Inferior parietal cortex (tissue), 1 donor: ENCODE measurements around the gene SPNS3.

Experiments used
- DNase-seq: peaks from one replicate; pipeline ENCODE4 v3.0.0-alpha.2; 2016; ENCODE audit errors: extremely low spot score

SPNS3 gene

DNA sequence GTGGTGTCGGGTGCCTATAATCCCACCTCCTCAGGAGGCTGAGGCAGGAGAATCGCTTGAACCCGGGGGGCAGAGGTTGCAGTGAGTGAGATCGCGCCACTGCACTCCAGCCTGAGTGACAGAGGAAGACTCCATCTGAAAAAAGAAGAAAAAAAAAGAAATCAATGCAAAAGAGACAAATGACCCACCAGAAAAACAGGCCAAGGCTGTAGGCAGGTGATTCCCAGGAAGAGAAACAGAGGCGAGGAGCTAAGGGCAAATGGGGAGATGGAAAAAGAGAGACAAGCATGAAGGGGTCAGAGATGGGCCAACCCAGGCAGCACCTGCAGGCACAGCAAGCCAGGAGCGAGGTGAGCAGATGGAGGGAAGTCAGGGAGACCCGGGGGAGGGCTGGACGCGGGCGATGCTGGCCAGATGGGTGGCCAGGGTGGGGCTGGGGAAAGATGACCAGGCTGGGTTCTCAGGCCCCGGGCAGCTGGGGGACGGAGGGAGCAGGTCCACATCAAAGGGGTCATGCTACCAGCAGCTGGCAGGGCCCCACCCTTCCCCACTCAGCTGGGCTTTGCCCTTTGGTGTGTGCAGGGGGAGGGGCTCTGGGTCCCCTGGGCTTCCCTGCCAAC lies 95.9 kb downstream of the SPNS3 start:
- DNase-seq: no peak

DNA sequence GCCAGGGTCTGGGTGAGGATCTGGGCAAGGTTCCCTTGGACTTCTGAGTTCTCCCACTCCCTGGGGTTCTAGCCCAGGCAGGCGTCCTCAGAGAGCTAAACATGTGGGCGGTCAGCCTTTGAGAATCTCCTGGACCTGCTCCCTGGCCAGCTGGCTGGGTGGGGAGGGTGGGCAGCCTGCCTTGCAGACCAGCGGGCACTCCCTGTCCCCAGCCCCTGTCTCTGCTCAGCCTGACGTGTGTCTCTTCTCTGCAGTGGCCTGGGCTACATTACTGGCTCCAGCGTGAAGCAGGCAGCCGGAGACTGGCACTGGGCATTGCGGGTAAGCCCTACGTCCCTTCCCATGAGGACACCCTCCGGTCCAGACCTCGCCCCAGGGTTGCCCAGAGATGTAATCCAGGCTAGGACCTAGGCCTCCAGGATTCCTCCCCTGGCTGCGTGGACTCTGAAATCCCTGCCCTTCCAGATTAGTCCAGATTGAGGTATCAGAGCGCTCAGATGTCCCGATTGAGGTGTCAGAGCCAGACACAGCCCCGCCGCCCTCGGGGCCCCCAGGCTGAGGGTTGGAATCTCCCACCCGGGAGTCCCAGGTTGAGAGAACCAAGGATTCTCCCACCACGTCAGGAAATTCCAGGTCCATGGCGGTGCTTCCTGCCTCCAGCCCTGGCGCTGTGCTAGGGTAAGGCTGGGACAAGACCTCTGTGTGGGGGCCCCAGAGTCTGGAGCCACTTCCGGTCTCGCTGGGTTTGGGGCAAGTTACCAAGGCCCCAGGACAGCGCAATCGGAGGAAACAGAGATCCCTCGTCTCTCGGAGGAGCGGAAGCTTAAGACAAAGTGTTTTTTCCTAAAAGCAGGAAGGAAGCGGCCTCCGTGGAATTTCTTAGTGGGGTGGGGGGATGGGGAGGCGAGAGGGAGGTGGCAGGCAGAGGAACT lies 97.3 kb downstream of the SPNS3 start:
- no peak for DNase-seq

DNA sequence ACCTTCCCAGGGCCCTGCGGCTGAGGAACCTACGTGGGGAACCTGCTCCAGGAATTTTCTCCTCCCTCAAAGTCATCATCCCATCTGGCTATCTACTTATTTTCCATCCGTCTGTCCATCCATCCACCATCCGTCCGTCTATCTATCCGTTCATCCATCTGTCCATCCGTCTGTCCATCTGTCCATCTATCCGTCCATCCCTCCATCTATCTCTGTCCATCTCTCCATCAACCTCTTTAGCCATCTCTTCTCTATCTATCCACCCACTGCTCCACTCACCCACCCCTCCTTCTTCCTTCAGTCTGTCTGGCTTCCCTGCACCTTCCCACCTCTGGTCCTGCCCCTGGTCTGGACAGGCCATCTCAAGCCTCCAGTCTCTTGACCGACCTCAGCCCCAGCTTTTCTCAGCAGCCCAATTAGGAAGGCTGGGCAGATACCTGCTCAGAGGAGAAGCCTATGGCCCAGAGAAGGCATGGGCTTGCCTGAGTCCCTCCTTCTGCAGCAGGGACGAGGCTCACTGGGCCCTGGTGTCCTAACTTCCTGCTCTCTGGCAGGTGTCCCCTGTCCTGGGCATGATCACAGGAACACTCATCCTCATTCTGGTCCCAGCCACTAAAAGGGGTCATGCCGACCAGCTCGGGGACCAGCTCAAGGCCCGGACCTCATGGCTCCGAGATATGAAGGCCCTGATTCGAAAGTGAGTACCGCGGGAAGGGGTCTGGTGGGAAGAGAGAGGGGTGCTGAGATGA lies 98.4 kb downstream of the SPNS3 start:
- DNase-seq: no peak

DNA sequence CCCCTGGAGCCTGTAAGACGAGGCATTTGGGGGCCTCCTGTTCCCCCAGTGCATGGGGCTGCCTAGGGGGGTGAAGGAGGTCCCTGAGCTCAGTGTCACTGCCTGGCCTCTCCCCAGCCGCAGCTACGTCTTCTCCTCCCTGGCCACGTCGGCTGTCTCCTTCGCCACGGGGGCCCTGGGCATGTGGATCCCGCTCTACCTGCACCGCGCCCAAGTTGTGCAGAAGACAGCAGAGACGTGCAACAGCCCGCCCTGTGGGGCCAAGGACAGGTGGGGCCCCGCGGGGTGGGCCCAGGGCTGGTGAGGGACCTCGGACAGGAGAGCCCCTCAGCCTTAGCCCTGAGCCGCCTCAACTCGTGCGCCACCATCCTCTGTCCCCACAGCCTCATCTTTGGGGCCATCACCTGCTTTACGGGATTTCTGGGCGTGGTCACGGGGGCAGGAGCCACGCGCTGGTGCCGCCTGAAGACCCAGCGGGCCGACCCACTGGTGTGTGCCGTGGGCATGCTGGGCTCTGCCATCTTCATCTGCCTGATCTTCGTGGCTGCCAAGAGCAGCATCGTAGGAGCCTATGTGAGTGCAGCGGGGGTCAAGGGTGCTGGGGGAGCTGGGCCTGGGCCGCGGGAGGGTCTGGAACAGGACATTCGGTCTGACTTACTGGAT lies 99.3 kb downstream of the SPNS3 start:
- no peak for DNase-seq

DNA sequence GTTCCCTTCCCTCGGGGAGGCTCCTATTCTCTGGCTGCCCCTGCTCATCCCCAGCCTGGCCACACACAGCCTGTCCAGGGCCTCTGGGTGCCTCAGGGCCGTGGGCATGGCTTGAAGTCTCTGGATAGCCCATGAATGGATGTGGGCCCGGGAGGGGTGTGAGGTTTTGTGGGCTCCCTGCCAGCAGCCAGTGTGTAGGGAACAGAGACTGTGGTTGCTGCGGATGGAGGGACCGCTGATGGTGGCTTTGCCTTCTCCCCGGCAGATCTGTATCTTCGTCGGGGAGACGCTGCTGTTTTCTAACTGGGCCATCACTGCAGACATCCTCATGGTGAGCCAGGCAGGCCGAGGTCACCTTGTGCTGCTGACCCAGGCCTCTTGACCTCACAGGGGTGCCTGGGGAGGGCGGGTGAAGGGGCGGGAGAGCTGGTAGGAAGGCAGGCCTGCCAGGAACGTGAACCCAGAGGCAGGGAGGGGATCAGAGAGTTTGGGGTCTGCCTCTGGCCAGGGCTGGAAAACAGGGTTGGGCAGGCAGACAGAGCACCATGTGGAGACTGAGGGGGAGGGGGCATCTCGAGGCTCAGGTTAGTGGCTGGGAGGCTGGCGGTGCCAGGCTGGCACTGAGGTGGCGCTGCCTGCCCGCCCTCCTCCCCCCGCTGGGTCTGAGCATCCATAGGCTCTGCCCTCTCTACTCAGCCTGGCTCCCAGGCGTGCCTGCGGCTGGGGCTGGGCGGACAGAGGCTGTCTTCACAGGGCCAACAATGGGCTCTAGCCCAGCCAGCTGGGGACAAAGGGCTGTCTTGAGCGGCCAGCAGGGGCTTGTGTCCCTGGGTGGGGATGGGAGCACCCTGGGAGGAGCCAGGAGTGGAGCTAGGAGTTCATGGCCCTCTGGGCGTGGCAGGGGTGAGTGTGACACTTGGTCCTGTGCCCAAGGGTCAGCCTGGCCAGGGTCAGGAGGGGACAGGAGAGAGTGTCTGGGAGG lies 100.1 kb downstream of the SPNS3 start:
- peak; percentile 82 for DNase-seq

DNA sequence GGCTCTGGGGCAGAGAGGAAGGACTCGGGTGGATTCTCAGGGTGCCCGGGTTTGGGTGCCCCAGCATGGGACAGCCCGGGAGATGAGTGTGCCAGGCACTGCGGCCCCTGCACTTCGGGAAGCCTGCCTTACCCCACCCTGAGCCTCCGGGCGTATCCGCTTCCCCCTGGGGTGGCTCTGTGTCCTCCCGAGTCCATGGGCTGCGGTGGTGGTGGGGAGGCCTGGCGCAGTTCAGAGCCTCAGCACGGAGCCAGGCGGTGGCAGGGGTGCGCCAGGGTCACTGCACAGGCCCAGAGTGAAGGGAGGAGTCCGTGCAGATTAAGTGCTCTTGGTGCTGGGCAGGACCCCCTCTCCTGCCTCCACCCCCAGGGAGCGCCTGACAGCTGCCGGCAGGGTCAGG lies 100.8 kb downstream of the SPNS3 start:
- DNase-seq: no peak

DNA sequence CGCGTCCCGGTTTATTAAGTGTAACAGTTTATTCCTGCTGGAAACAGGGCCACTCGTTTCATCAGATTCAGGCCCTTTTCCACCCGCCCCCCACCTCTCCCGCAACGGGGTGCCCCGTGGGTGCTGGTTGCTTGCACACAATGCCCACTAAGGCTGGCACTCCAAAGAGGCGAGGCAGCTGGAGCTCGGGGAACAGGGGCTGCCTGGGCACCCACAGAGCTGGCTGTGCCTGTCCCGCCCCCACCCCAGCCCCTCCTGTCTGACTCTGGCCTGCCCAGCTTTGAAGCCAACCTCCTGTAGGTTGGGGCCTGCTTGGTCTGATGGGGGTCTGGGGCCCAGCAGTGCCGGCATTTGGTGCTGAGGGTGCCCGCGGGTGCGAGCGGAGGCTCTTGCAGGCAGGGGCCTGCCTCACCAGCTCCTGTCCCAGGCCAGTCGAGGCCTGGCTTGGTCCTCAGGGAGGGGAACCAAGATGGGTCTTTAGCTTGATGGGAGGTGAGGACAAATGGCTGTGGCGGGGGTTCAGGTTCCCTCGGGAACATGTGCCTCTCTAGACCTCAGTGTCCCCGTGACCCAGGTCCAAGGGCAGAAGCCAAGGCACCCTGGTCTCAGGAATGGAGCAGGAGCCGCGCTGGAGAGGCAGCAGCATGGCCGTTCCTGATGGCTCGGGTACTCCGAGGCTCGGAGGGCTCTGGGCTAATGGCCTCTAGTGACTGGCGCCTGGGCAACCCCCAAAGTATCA lies 101.4 kb downstream of the SPNS3 start:
- DNase-seq: no peak

DNA sequence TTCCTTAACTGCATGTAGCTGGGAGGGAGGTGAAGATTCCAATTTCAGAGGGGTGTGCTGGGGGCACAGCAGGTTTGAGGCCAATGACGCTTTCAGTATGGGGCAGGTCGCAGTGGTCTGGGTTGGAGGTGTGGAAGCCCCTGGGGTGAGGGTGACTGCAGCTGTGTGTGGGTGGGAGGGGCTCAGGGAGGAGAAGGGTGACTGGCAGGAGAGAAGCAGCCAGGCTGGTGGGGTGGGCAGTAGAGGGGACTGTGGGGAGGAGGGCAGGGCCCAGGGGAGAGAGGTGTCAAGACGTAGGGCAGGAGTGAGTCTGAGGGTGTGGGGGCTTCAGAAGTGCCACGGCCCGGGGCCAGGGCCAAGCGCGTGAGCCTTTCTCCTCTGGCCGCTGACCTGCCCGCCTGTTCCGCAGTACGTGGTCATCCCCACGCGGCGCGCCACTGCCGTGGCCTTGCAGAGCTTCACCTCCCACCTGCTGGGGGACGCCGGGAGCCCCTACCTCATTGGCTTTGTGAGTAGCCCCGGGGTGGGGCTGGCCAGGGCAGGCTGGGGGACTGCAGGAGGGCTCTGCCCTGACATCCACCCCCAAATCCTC lies 102.0 kb downstream of the SPNS3 start:
- DNase-seq: no peak

DNA sequence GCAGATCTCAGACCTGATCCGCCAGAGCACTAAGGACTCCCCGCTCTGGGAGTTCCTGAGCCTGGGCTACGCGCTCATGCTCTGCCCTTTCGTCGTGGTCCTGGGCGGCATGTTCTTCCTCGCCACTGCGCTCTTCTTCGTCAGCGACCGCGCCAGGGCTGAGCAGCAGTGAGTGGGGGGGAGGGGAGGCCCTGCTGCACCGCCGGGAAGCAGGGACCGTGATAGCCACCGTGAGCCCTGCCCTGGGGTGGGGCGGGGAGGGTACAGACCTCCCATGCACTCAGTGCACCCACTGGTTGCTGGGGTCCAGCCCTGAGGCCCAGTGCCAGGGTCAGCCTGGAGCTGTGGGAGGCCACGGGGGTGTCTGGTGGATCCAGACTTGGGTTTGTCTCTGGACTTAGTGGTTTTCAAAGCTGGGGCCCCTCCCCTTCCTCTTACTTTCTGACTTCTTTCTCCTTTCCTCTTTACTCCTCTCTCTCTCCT lies 102.6 kb downstream of the SPNS3 start:
- DNase-seq: no peak

DNA sequence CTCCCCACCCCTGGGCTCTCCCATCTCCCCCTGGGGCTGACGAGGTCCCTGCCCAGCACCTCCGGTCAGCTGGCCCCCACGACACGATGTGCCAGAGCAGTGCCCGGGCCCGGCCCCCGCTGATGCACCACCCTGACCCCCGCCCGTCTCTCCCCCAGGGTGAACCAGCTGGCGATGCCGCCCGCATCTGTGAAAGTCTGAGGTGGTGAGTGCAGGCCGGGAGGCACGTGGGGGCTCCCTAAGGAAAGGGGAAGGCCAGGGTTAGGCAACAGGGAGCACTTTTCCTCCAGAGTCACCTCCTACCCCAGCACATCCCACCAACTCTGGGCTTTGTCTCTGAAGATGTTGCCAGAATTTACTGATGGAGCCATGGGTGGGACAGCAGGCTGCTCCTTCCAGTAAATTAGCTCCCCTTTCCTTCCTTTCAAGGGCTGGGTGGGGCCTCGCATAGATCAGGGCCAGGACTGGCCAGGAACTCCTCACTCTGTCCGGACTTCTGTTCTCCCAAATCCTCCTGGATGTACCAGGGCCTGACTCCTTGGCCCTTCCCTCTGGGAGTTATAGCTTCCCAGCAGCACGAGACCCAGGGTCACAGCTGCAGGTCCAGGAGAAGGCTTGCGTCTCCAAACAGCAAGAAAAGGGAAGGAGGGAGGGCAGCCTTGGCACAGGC lies 103.1 kb downstream of the SPNS3 start:
- no peak for DNase-seq
